ENCODE data around the gene PSME3.

DNA sequence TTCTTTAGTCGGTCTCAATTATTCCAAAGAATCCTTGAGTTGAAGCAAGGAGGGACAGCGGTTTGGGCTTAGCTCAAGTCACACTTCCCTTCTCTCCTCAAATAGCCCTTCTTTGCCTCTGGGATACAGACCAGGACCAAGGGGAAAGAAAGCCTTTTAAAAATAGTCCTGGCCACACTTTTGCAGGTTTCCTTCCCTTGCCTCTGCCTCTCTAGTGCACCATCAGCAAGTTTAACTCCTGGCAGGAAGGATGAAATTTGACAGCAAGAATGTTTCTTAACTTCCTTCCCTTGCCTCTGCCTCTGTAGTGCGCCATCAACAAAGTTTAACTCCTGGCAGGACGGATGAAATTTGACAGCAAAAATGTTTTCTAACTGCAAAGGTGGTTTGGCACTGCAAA, 60.2 kb downstream of the PSME3 start:
- TF ChIP-seq ZNF843 (tag by site-specific recombination; IDR thresholded peaks at IDR 0.05) (no peak), ZNF394 (tag by site-specific recombination; IDR thresholded peaks at IDR 0.05; ENCODE audit: borderline replicate concordance) (no peak), ZNF274 (IDR thresholded peaks at IDR 0.05; ENCODE audit: low read length) (no peak), ZNF274 (tag by site-specific recombination; IDR thresholded peaks at IDR 0.05; ENCODE audit: borderline replicate concordance) (no peak), ZNF530 (tag by site-specific recombination; IDR thresholded peaks at IDR 0.05; ENCODE audit: low read depth) (no peak), ATF2 (tag by site-specific recombination; IDR thresholded peaks at IDR 0.05; ENCODE audit: low read depth) (no peak), ZNF792 (tag by site-specific recombination; IDR thresholded peaks at IDR 0.05) (no peak), PRDM1 (tag by site-specific recombination; IDR thresholded peaks at IDR 0.05) (no peak), ZNF140 (tag by site-specific recombination; IDR thresholded peaks at IDR 0.05) (no peak), ZSCAN23 (tag by site-specific recombination; IDR thresholded peaks at IDR 0.05) (no peak), BCL6B (tag by site-specific recombination; IDR thresholded peaks at IDR 0.05) (no peak), ZBTB48 (tag by site-specific recombination; IDR thresholded peaks at IDR 0.05) (no peak)
- TF ChIP-seq, protein P1, sequence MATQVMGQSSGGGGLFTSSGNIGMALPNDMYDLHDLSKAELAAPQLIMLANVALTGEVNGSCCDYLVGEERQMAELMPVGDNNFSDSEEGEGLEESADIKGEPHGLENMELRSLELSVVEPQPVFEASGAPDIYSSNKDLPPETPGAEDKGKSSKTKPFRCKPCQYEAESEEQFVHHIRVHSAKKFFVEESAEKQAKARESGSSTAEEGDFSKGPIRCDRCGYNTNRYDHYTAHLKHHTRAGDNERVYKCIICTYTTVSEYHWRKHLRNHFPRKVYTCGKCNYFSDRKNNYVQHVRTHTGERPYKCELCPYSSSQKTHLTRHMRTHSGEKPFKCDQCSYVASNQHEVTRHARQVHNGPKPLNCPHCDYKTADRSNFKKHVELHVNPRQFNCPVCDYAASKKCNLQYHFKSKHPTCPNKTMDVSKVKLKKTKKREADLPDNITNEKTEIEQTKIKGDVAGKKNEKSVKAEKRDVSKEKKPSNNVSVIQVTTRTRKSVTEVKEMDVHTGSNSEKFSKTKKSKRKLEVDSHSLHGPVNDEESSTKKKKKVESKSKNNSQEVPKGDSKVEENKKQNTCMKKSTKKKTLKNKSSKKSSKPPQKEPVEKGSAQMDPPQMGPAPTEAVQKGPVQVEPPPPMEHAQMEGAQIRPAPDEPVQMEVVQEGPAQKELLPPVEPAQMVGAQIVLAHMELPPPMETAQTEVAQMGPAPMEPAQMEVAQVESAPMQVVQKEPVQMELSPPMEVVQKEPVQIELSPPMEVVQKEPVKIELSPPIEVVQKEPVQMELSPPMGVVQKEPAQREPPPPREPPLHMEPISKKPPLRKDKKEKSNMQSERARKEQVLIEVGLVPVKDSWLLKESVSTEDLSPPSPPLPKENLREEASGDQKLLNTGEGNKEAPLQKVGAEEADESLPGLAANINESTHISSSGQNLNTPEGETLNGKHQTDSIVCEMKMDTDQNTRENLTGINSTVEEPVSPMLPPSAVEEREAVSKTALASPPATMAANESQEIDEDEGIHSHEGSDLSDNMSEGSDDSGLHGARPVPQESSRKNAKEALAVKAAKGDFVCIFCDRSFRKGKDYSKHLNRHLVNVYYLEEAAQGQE (tag by site-specific recombination; IDR thresholded peaks at IDR 0.05): no peak
- TF ChIP-seq, protein P2, sequence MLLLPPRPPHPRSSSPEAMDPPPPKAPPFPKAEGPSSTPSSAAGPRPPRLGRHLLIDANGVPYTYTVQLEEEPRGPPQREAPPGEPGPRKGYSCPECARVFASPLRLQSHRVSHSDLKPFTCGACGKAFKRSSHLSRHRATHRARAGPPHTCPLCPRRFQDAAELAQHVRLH (tag by site-specific recombination; IDR thresholded peaks at IDR 0.05): no peak
- TF ChIP-seq, protein P3, sequence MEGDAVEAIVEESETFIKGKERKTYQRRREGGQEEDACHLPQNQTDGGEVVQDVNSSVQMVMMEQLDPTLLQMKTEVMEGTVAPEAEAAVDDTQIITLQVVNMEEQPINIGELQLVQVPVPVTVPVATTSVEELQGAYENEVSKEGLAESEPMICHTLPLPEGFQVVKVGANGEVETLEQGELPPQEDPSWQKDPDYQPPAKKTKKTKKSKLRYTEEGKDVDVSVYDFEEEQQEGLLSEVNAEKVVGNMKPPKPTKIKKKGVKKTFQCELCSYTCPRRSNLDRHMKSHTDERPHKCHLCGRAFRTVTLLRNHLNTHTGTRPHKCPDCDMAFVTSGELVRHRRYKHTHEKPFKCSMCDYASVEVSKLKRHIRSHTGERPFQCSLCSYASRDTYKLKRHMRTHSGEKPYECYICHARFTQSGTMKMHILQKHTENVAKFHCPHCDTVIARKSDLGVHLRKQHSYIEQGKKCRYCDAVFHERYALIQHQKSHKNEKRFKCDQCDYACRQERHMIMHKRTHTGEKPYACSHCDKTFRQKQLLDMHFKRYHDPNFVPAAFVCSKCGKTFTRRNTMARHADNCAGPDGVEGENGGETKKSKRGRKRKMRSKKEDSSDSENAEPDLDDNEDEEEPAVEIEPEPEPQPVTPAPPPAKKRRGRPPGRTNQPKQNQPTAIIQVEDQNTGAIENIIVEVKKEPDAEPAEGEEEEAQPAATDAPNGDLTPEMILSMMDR (tag by site-specific recombination; IDR thresholded peaks at IDR 0.05): no peak
